HEK293T (cell line): ENCODE measurements around the gene SCN10A.

Experiments
- CTCF ChIA-PET: fragments of 350-600 bp; formaldehyde crosslinking; extraction: SDS; loops from one replicate; lab custom pipeline; 2021; ENCODE audit warnings: antibody characterized with exemption, inconsistent platforms; lab: Yijun Ruan, JAX
- POLR2A ChIA-PET: fragments of 350-600 bp; formaldehyde crosslinking; extraction: SDS; loops from one replicate; lab custom pipeline; 2020; ENCODE audit warnings: antibody characterized with exemption, inconsistent platforms; lab: Yijun Ruan, JAX
- DNase-seq: peaks from one replicate; pipeline ENCODE4 v3.0.0; 2012; ENCODE audit warnings: mixed read lengths; ENCODE audit errors: extremely low spot score
- ARNT ChIP-seq: fragments of 450-650 bp; IDR thresholded peaks from 2 replicates; pipeline ENCODE4 v1.6.1; 2017; ENCODE audit warnings: mild to moderate bottlenecking
- BHLHE40 ChIP-seq: fragments of 450-650 bp; IDR thresholded peaks from 2 replicates; pipeline ENCODE4 v1.6.1; 2016; ENCODE audit warnings: mild to moderate bottlenecking, moderate library complexity, borderline replicate concordance
- CTBP1 ChIP-seq: fragments of 450-650 bp; IDR thresholded peaks from 2 replicates; pipeline ENCODE4 v1.6.1; 2016; ENCODE audit warnings: borderline replicate concordance
- ELF4 ChIP-seq: fragments of 450-650 bp; IDR thresholded peaks from 2 replicates; pipeline ENCODE4 v1.6.1; 2017; ENCODE audit warnings: antibody characterized with exemption
- FOXA1 ChIP-seq: fragments of 450-650 bp; IDR thresholded peaks from 2 replicates; pipeline ENCODE4 v1.6.1; 2016; ENCODE audit warnings: mild to moderate bottlenecking
- FOXK2 ChIP-seq: fragments of 450-650 bp; IDR thresholded peaks from 2 replicates; pipeline ENCODE4 v1.6.1; 2016; ENCODE audit warnings: mild to moderate bottlenecking
- FOXM1 ChIP-seq: fragments of 450-650 bp; IDR thresholded peaks from 2 replicates; pipeline ENCODE4 v1.6.1; 2017; ENCODE audit warnings: mild to moderate bottlenecking, borderline replicate concordance
- HDGF ChIP-seq: fragments of 450-650 bp; IDR thresholded peaks from 2 replicates; pipeline ENCODE4 v1.6.1; 2017; ENCODE audit warnings: antibody characterized with exemption, borderline replicate concordance
- L3MBTL2 ChIP-seq: fragments of 450-650 bp; conservative IDR thresholded peaks from 2 replicates; pipeline ENCODE4 v1.6.1; 2016; ENCODE audit warnings: mild to moderate bottlenecking
- LEF1 ChIP-seq: fragments of 450-650 bp; IDR thresholded peaks from 2 replicates; pipeline ENCODE4 v1.6.1; 2017; ENCODE audit warnings: mild to moderate bottlenecking, borderline replicate concordance
- NFRKB ChIP-seq: fragments of 450-650 bp; IDR thresholded peaks from 2 replicates; pipeline ENCODE4 v1.6.1; 2016; ENCODE audit warnings: mild to moderate bottlenecking, moderate library complexity
- SP1 ChIP-seq: fragments of 450-650 bp; IDR thresholded peaks from 2 replicates; pipeline ENCODE4 v1.6.1; 2017
- SUZ12 ChIP-seq: fragments of 450-650 bp; IDR thresholded peaks from 2 replicates; pipeline ENCODE4 v1.6.1; 2016; ENCODE audit warnings: mild to moderate bottlenecking
- TARDBP ChIP-seq: fragments of 450-650 bp; IDR thresholded peaks from 2 replicates; pipeline ENCODE4 v1.6.1; 2016
- ZNF384 ChIP-seq: fragments of 450-650 bp; IDR thresholded peaks from 2 replicates; pipeline ENCODE4 v1.6.1; 2016
- TF ChIP-seq, protein P1 (sequence below): fragments of 450-650 bp; IDR thresholded peaks from 2 replicates; pipeline ENCODE4 v1.6.1; 2016

The SCN10A gene

DNA sequence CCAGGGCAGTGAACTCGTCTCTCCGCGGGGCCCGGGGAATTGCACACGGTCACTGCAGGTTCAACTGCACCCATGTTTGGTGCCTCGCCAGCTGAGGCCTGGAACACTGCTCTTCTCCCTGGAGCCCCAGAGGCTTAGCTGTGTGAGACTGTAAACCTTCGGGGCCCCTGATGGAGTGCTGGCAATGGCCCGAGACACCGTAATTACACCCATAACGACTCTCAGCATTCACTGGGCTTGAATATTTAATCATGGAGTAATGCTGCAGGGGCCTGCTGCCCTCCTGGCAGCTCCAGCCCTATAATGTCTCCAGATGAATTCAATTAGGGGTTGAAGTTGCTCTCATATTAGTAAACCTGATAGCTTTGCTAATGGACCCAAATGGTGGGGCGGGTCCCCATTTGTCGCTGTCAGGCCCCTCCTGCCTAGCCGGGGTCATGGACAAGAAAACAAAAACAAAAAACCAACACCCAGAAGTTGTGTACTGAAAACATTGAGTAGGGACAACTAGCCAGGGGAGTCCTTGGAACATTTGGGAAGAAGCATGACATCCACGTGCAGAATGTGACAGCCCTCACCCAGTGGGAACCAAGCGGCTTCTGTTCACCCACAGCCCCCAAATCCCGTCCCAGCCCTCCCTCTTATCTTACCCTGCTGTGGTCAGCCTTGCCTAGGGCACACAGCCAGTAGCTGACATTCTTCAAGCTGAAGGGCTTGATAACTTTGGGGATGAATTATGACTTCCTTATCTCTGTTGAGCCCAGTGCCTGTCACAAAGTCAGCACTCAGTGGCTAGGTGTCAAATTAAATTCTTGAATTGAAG is 92.2 kb downstream of the SCN10A start:
- TF ChIP-seq CTBP1, result no peak
- TF ChIP-seq ELF4, result no peak
- TF ChIP-seq ARNT, result no peak
- TF ChIP-seq LEF1, result no peak
- no peak for TF ChIP-seq FOXM1
- TF ChIP-seq SP1, result no peak
- TF ChIP-seq NFRKB, result no peak
- no peak for TF ChIP-seq FOXK2
- TF ChIP-seq, protein P1, sequence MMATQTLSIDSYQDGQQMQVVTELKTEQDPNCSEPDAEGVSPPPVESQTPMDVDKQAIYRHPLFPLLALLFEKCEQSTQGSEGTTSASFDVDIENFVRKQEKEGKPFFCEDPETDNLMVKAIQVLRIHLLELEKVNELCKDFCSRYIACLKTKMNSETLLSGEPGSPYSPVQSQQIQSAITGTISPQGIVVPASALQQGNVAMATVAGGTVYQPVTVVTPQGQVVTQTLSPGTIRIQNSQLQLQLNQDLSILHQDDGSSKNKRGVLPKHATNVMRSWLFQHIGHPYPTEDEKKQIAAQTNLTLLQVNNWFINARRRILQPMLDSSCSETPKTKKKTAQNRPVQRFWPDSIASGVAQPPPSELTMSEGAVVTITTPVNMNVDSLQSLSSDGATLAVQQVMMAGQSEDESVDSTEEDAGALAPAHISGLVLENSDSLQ, result no peak
- TF ChIP-seq ZNF384, result no peak
- TF ChIP-seq BHLHE40, result no peak
- no peak for TF ChIP-seq L3MBTL2
- no peak for TF ChIP-seq HDGF
- no peak for TF ChIP-seq FOXA1
- no peak for DNase-seq
- ChIA-PET CTCF (interaction anchor here (1.6 kb wide), 1 partner anchor 276 kb away, joined by 3 read pairs; no protein-coding TSS in a partner anchor), POLR2A (no interaction called here)

DNA sequence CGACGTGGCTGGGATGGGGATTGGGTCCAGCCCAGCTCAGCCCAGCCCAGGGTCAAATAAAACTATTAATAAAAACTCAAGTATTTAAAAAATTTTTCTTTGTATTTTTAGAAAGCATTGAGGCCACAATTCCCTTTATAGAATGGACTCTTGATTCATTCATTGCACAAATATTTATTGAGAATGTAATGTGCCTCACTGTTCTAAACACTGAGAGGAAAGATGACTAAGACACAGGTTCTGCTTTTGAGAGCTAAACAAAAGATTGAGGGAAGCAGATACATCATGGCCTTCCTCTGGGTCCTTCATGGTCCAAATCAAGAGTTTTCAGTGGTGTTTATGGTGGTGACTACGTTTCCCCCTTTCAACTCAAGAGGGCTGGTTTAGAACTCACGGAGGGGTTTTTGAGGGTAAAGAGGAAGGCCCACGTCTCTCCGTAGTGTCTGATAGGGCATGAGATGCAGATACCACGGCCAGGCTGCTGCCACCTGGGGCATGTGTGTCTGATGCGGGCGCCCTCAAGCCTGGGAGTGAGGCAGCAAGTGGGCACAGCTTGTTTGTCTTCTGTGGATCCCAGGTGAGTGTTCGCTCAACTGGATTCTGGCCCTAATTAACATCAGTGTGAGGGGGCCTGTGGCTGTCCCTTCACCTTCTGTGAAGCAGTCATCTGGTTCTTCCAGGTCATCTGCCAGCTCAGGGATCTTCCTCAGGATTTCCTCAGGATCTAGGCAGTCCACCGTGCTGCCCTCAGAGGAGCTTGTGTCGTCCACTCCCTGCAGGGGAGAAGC is 93.0 kb downstream of the SCN10A start:
- POLR2A ChIA-PET, result no interaction called here
- CTCF ChIA-PET, result interaction anchor here (1.6 kb wide), 1 partner anchor 277 kb away, joined by 3 read pairs; no protein-coding TSS in a partner anchor
- no peak for TF ChIP-seq LEF1
- no peak for TF ChIP-seq SP1
- no peak for TF ChIP-seq TARDBP
- no peak for TF ChIP-seq BHLHE40
- TF ChIP-seq ZNF384, result no peak
- no peak for TF ChIP-seq HDGF
- no peak for TF ChIP-seq FOXM1
- TF ChIP-seq FOXK2, result no peak
- no peak for TF ChIP-seq FOXA1
- no peak for TF ChIP-seq CTBP1
- no peak for TF ChIP-seq ELF4
- no peak for TF ChIP-seq SUZ12
- TF ChIP-seq L3MBTL2, result no peak
- no peak for TF ChIP-seq NFRKB
- TF ChIP-seq ARNT, result no peak
- TF ChIP-seq, protein P1, result no peak
- DNase-seq, result no peak

DNA sequence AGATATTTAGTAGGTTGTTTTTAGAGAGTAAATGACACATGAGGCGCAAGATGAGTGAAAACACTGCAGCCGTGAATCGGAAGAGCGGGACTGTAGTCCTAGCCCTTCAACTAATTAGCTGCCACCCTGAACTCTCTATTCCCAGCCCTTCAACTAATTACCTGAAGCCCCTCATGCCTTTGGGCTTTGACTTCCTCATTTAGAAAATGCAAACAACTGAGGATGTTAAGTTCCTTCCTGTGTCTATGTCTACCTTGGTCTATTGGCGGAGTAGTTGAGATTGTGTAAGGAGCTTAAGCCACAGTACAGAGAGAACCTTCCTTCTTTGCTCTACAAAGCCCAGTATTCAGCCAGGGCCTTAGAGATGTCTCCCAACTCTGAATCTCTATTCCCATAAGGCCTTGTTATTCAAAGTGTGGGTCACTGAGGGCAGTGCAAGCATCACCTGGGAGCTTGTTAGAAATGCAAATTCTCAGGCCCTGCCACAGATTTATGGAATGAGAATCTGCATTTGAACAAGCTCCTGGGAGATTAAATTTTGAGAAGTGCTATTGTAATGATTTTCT is 94.7 kb downstream of the SCN10A start:
- ChIA-PET POLR2A (no interaction called here), CTCF (no interaction called here)
- TF ChIP-seq HDGF, result no peak
- no peak for TF ChIP-seq LEF1
- TF ChIP-seq, protein P1, result no peak
- TF ChIP-seq SP1, result no peak
- no peak for DNase-seq

DNA sequence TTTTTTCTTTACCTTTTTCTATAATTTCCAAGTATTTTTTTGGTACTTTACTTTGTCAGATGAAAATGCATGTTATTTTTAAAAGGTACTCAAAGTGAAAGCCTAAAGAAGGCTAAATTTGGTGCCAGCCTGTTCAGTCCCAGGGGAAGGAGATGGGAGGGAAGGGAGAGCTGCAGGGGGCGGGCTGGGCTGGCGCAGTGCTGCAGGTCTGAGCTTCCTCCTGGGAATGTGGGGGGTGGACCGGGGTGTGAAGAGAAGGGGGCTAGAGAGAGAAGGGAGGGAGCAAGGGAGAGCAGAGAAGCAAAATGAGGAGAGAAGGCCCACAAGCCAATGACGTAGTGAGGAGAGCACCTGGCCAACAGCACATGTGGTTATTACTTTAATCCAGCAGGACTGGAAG is 95.6 kb downstream of the SCN10A start:
- ChIA-PET POLR2A (no interaction called here), CTCF (no interaction called here)
- TF ChIP-seq FOXA1 (no peak), LEF1 (no peak), ARNT (no peak), SP1 (no peak), ZNF384 (no peak), ELF4 (no peak), FOXK2 (no peak), TARDBP (no peak), HDGF (no peak), NFRKB (no peak), BHLHE40 (no peak), CTBP1 (no peak), L3MBTL2 (no peak), FOXM1 (no peak)
- TF ChIP-seq, protein P1, result no peak
- DNase-seq, result no peak
